HepG2 (cell line): ENCODE measurements around the gene HEATR1. TPM values are rescaled to one million over a fixed set of nuclear protein-coding genes. Genes with fewer than 3 reads are reported as not detected.

Source experiments
- CBFB ChIP-seq: sonication (generic); formaldehyde crosslinking; IDR thresholded peaks from 2 replicates; pipeline ENCODE4 v1.4.0; 2020; ENCODE audit warnings: missing genetic modification reagents
- CBX5 ChIP-seq: sonication (generic); formaldehyde crosslinking; IDR thresholded peaks from 2 replicates; pipeline ENCODE4 v1.4.0; 2020; ENCODE audit warnings: missing genetic modification reagents, borderline replicate concordance
- CEBPG ChIP-seq: IDR thresholded peaks from 2 replicates; pipeline ENCODE4 v1.6.1; 2016
- ELF3 ChIP-seq: IDR thresholded peaks from 2 replicates; pipeline ENCODE4 v1.6.1; 2016; ENCODE audit warnings: missing genetic modification reagents, missing compliant biosample characterization
- FOXJ3 ChIP-seq: sonication (generic); formaldehyde crosslinking; IDR thresholded peaks from 2 replicates; pipeline ENCODE4 v1.4.0; 2020; ENCODE audit warnings: missing genetic modification reagents, mild to moderate bottlenecking, borderline replicate concordance
- FOXM1 ChIP-seq: sonication (generic); formaldehyde crosslinking; IDR thresholded peaks from 2 replicates; pipeline ENCODE4 v1.5.0; 2020; ENCODE audit warnings: missing genetic modification reagents
- GTF2F1 ChIP-seq: fragments of 150-350 bp; IDR thresholded peaks from 2 replicates; pipeline ENCODE4 v1.6.1; 2014; ENCODE audit warnings: low read length
- HOXA3 ChIP-seq: sonication (generic); formaldehyde crosslinking; IDR thresholded peaks from 2 replicates; pipeline ENCODE4 v1.5.0; 2020; ENCODE audit warnings: missing genetic modification reagents
- KAT2B ChIP-seq: fragments of 150-350 bp; IDR thresholded peaks from 2 replicates; pipeline ENCODE4 v1.6.1; 2014; ENCODE audit warnings: low read depth, low read length, borderline replicate concordance
- MEIS1 ChIP-seq: sonication (generic); formaldehyde crosslinking; IDR thresholded peaks from 2 replicates; pipeline ENCODE4 v1.9.0; 2021; ENCODE audit warnings: mild to moderate bottlenecking, missing genetic modification reagents, moderate library complexity, borderline replicate concordance
- SIN3A ChIP-seq: IDR thresholded peaks from 2 replicates; pipeline ENCODE4 v1.6.1; 2011; ENCODE audit warnings: low read depth, mild to moderate bottlenecking, control low read depth, low read length, borderline replicate concordance
- ZBTB7B ChIP-seq: sonication (generic); formaldehyde crosslinking; IDR thresholded peaks from 2 replicates; pipeline ENCODE4 v1.4.0; 2020; ENCODE audit warnings: missing genetic modification reagents
- ZFP36L2 ChIP-seq: sonication (generic); formaldehyde crosslinking; IDR thresholded peaks from 2 replicates; pipeline ENCODE4 v1.4.0; 2020; ENCODE audit warnings: missing genetic modification reagents
- ZNF207 ChIP-seq: fragments of 450-650 bp; IDR thresholded peaks from 2 replicates; pipeline ENCODE4 v1.6.1; 2016; ENCODE audit warnings: antibody characterized with exemption, borderline replicate concordance
- ZNF30 ChIP-seq: sonication (generic); formaldehyde crosslinking; IDR thresholded peaks from 2 replicates; pipeline ENCODE4 v1.5.0; 2020; ENCODE audit warnings: mild to moderate bottlenecking, missing genetic modification reagents
- ZNF530 ChIP-seq: sonication (generic); formaldehyde crosslinking; IDR thresholded peaks from 2 replicates; pipeline ENCODE4 v1.5.0; 2020; ENCODE audit warnings: low read depth, mild to moderate bottlenecking, missing genetic modification reagents
- ZNF556 ChIP-seq: sonication (generic); formaldehyde crosslinking; IDR thresholded peaks from 2 replicates; pipeline ENCODE4 v1.4.0; 2020; ENCODE audit warnings: mild to moderate bottlenecking, missing genetic modification reagents, borderline replicate concordance
- ZNF589 ChIP-seq: sonication (generic); formaldehyde crosslinking; conservative IDR thresholded peaks from 2 replicates; pipeline ENCODE4 v1.8.0; 2022; ENCODE audit warnings: mild to moderate bottlenecking, moderate library complexity, missing genetic modification reagents
- polyA plus RNA-seq, 8 experiments: library from polyadenylated mRNA; depleted of rRNA in 3 of 8; stranded (reverse) in 7 of 8; unstranded in 1 of 8; fragments of >200 nt; fragmentation: Illumina TruSeq in 4 of 8; extraction: Trizol in 4 of 8; gene quantifications; 2 replicates each; pipeline versions ENCODE4 v1.2.1 to v1.2.3, GENCODE V29; 2011 to 2016; ENCODE audit warnings: low read depth in 4 of 8, missing spikeins in 1 of 8, mixed read lengths in 1 of 8; ENCODE audit not compliant: insufficient read depth in 1 of 8
- total RNA-seq, 5 experiments: library from RNA; depleted of rRNA; stranded (reverse); fragments of >200 nt; fragmentation: Illumina TruSeq; extraction: Trizol; gene quantifications; 2 replicates each; pipeline ENCODE4 v1.2.3, GENCODE V29; 2016; ENCODE audit warnings: low read depth in 1 of 5
- TF ChIP-seq, protein P1 (sequence below): sonication (generic); formaldehyde crosslinking; IDR thresholded peaks from 2 replicates; pipeline ENCODE4 v1.4.0; 2020; ENCODE audit warnings: mild to moderate bottlenecking, missing genetic modification reagents
- TF ChIP-seq, protein P2 (sequence below): sonication (generic); formaldehyde crosslinking; IDR thresholded peaks from 2 replicates; pipeline ENCODE4 v1.4.0; 2020; ENCODE audit warnings: missing genetic modification reagents
- TF ChIP-seq, protein P3 (sequence below): sonication (generic); formaldehyde crosslinking; IDR thresholded peaks from 2 replicates; pipeline ENCODE4 v1.4.0; 2020; ENCODE audit warnings: missing genetic modification reagents
- TF ChIP-seq, protein P4 (sequence below): sonication (generic); formaldehyde crosslinking; IDR thresholded peaks from 2 replicates; pipeline ENCODE4 v1.9.0; 2021; ENCODE audit warnings: mild to moderate bottlenecking, missing genetic modification reagents

Gene HEATR1
- total and polyA plus RNA-seq, 2 of the 13 experiments (the other 11 are each of a cell fraction or from before 2014, with no cell fraction given) = 10.2 to 45.8 TPM

DNA sequence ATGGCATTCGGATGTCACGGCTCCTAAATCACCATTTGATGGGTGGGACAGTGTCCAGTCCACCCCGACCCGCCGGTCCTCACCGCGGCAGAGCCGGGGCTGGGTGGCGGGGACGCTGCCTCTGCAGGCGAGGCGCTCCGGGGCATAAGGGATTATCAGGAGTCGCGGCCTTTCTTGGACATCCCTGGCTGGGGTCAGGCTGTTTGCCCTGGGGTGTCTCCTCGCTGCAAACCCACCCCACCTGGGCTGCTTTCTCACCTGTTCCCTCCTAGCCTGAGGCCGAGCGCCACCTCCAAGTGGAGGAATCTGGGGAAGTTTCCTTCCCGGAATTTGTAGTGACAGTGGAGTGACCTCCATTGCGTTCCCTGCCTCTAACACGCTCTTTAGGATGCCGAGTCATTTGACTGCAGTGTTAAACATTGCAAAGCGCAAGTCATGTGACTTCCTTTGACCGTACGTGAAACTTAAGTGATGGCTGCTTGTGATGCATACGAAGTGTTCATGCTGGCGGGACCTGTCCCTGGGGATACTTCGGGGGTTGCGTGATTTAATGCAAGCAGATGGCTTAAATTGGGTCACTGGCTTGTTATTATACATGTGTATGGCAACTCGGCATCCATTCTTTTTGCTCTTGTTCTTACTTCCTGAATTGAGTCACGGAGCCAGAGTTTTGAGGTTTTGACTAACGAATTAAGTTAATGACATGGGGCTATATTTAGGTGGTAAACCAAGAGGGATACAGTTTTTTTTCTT is 80.0 kb downstream of the HEATR1 start (continued):
- no peak for TF ChIP-seq ZBTB7B (CRISPR knock-in tag)
- TF ChIP-seq ZNF207 = no peak
- TF ChIP-seq CBFB (CRISPR knock-in tag) = no peak
- no peak for TF ChIP-seq KAT2B
- no peak for TF ChIP-seq ZNF530 (CRISPR knock-in tag)
- TF ChIP-seq, protein P1, sequence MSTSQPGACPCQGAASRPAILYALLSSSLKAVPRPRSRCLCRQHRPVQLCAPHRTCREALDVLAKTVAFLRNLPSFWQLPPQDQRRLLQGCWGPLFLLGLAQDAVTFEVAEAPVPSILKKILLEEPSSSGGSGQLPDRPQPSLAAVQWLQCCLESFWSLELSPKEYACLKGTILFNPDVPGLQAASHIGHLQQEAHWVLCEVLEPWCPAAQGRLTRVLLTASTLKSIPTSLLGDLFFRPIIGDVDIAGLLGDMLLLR = no peak
- TF ChIP-seq, protein P2, sequence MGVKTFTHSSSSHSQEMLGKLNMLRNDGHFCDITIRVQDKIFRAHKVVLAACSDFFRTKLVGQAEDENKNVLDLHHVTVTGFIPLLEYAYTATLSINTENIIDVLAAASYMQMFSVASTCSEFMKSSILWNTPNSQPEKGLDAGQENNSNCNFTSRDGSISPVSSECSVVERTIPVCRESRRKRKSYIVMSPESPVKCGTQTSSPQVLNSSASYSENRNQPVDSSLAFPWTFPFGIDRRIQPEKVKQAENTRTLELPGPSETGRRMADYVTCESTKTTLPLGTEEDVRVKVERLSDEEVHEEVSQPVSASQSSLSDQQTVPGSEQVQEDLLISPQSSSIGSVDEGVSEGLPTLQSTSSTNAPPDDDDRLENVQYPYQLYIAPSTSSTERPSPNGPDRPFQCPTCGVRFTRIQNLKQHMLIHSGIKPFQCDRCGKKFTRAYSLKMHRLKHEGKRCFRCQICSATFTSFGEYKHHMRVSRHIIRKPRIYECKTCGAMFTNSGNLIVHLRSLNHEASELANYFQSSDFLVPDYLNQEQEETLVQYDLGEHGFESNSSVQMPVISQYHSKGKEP (CRISPR knock-in tag) = no peak
- no peak for TF ChIP-seq FOXJ3 (CRISPR knock-in tag)
- 0 out of 2 replicates have a peak, but pooled peaks have one; percentile 33 for TF ChIP-seq SIN3A
- no peak for TF ChIP-seq ZFP36L2 (CRISPR knock-in tag)
- peak; percentile 50; the same call in 1 of the 2 replicates for TF ChIP-seq CEBPG (CRISPR knock-in tag)
- no peak for TF ChIP-seq ZNF556 (CRISPR knock-in tag)
- TF ChIP-seq, protein P3, sequence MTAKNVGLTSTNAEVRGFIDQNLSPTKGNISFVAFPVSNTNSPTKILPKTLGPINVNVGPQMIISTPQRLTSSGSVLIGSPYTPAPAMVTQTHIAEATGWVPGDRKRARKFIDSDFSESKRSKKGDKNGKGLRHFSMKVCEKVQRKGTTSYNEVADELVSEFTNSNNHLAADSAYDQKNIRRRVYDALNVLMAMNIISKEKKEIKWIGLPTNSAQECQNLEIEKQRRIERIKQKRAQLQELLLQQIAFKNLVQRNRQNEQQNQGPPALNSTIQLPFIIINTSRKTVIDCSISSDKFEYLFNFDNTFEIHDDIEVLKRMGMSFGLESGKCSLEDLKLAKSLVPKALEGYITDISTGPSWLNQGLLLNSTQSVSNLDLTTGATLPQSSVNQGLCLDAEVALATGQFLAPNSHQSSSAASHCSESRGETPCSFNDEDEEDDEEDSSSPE (CRISPR knock-in tag) = no peak
- 0 out of 2 replicates have a peak, but pooled peaks have one; percentile 12 for TF ChIP-seq GTF2F1
- TF ChIP-seq ELF3 (CRISPR knock-in tag) = peak; percentile 61
- TF ChIP-seq ZNF30 (CRISPR knock-in tag) = no peak
- no peak for TF ChIP-seq FOXM1 (CRISPR knock-in tag)
- TF ChIP-seq ZNF589 (CRISPR knock-in tag) = no peak
- peak; percentile 61; the same call in 1 of the 2 replicates for TF ChIP-seq HOXA3 (CRISPR knock-in tag)
- TF ChIP-seq MEIS1 (CRISPR knock-in tag) = no peak
- TF ChIP-seq, protein P4, sequence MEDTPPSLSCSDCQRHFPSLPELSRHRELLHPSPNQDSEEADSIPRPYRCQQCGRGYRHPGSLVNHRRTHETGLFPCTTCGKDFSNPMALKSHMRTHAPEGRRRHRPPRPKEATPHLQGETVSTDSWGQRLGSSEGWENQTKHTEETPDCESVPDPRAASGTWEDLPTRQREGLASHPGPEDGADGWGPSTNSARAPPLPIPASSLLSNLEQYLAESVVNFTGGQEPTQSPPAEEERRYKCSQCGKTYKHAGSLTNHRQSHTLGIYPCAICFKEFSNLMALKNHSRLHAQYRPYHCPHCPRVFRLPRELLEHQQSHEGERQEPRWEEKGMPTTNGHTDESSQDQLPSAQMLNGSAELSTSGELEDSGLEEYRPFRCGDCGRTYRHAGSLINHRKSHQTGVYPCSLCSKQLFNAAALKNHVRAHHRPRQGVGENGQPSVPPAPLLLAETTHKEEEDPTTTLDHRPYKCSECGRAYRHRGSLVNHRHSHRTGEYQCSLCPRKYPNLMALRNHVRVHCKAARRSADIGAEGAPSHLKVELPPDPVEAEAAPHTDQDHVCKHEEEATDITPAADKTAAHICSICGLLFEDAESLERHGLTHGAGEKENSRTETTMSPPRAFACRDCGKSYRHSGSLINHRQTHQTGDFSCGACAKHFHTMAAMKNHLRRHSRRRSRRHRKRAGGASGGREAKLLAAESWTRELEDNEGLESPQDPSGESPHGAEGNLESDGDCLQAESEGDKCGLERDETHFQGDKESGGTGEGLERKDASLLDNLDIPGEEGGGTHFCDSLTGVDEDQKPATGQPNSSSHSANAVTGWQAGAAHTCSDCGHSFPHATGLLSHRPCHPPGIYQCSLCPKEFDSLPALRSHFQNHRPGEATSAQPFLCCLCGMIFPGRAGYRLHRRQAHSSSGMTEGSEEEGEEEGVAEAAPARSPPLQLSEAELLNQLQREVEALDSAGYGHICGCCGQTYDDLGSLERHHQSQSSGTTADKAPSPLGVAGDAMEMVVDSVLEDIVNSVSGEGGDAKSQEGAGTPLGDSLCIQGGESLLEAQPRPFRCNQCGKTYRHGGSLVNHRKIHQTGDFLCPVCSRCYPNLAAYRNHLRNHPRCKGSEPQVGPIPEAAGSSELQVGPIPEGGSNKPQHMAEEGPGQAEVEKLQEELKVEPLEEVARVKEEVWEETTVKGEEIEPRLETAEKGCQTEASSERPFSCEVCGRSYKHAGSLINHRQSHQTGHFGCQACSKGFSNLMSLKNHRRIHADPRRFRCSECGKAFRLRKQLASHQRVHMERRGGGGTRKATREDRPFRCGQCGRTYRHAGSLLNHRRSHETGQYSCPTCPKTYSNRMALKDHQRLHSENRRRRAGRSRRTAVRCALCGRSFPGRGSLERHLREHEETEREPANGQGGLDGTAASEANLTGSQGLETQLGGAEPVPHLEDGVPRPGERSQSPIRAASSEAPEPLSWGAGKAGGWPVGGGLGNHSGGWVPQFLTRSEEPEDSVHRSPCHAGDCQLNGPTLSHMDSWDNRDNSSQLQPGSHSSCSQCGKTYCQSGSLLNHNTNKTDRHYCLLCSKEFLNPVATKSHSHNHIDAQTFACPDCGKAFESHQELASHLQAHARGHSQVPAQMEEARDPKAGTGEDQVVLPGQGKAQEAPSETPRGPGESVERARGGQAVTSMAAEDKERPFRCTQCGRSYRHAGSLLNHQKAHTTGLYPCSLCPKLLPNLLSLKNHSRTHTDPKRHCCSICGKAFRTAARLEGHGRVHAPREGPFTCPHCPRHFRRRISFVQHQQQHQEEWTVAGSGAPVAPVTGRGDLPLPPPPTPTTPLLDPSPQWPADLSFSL (CRISPR knock-in tag) = no peak
- TF ChIP-seq CBX5 (CRISPR knock-in tag) = no peak
